Motor neuron (in vitro differentiated cells): ENCODE results near the gene ZNF385A. TPM values are rescaled to one million over a fixed set of nuclear protein-coding genes. Genes with fewer than 3 reads are reported as not detected.

Experiments used
- ATAC-seq, 8 experiments: fragments of 200-7000 bp; cut with Tn5 transposase; replicated peaks in 6 of 8; 2 replicates each; pipeline ENCODE4 v1.8.0; 2021; ENCODE audit warnings: mild to moderate bottlenecking in 8 of 8, moderate library complexity in 8 of 8
- H3K27ac ChIP-seq, 2 donors: fragments of 250-450 bp; sonication (Bioruptor Pico); 2 replicates each; pipeline ENCODE4 v1.9.0; 2021; ENCODE audit warnings: antibody characterized with exemption in 2 of 2, mild to moderate bottlenecking in 2 of 2, moderate library complexity in 1 of 2
- H3K4me1 ChIP-seq, 2 donors: fragments of 250-450 bp; sonication (Bioruptor Pico); replicated peaks in 1 of 2; 2 replicates each; pipeline ENCODE4 v1.6.1; 2021; ENCODE audit warnings: antibody characterized with exemption in 2 of 2, mild to moderate bottlenecking in 2 of 2, moderate library complexity in 1 of 2
- H3K4me3 ChIP-seq, 5 donors: fragments of 250-450 bp; sonication (Bioruptor Pico); 2 replicates each; pipeline ENCODE4 v1.9.0; 2021; ENCODE audit warnings: antibody characterized with exemption in 5 of 5, mild to moderate bottlenecking in 5 of 5, moderate library complexity in 4 of 5
- WGBS, 10 experiments: fragments of 450-650 bp; shearing (Covaris generic); methylation state at CpG; one replicate each; pipeline ENCODE4 v1.0.0; 2022; 5-methylcytosine and 5-hydroxymethylcytosine counted together
- in situ Hi-C, 9 experiments: fragments of 400-800 bp; cut with MboI; loops; one replicate each; pipeline ENCODE4 v1.15.0; 2021; ENCODE audit warnings: low sequenced_read_pairs in 9 of 9, low pct_unique_long_range_greater_than_20kb in 2 of 9; ENCODE audit not compliant: unreplicated experiment in 9 of 9
- total RNA-seq, 8 experiments: library from RNA; unstranded; fragments of 300-600 nt; gene quantifications; 2 replicates each; pipeline versions ENCODE4 v1.2.3 to v1.2.4, GENCODE V29; 2022

The ZNF385A gene
- total RNA-seq, 8 experiments from 2014 or later, result 1.3 to 8.6 (median 3.7) TPM

DNA sequence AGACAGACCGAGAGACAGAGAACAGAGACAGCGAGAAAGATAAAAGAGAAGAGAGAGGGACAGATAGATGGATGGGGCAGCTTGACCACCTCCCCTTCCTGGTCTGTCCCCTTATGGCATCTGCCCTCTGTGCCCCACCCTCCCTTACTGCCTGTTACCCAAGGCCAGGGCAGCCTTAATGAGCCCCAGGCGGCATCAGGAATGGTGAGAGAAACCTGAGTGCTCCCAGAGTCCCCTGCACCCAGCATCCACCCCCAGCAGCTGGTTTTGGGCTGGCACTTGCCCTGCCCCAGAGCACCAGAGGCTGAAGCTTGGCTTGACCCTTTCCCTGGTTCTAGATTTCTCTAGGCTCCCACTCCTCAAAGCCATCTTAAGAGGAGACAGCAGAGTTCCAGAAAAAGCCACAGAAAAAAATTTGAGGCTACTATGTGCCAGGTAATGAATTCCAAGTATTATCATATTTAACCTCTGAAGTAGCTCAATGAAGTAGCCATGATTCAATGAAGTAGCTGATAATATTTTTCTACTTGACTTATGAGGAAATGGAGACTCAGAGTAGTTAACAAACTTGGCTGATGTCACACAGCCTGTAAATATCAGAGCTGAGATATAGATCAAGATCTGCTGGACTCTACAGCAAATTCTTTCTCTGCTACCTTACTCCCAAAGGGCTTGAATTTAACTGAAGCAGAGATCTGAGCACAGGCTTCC is 2.0 kb upstream of the ZNF385A start:
- H3K27ac ChIP-seq, result no peak overlapping the region
- 69 to 100% (median 83%) methylated on average over 1 to 3 of the region's 3 CpGs; no CpG with 5 or more reads in 5 of the 10 experiments for WGBS, 10 experiments
- peaks cover 30 to 44% of the 10 kb centered on the region in 2 donors for H3K4me1 ChIP-seq
- in situ Hi-C loops, result loop anchor here in 1 of 9 experiments (25.0 kb wide), 1 partner anchor 374 kb away; the partner anchor contains the start of genes HOXC8 and HOXC9
- H3K4me3 ChIP-seq, result no peak overlapping the region
- no peak for ATAC-seq

DNA sequence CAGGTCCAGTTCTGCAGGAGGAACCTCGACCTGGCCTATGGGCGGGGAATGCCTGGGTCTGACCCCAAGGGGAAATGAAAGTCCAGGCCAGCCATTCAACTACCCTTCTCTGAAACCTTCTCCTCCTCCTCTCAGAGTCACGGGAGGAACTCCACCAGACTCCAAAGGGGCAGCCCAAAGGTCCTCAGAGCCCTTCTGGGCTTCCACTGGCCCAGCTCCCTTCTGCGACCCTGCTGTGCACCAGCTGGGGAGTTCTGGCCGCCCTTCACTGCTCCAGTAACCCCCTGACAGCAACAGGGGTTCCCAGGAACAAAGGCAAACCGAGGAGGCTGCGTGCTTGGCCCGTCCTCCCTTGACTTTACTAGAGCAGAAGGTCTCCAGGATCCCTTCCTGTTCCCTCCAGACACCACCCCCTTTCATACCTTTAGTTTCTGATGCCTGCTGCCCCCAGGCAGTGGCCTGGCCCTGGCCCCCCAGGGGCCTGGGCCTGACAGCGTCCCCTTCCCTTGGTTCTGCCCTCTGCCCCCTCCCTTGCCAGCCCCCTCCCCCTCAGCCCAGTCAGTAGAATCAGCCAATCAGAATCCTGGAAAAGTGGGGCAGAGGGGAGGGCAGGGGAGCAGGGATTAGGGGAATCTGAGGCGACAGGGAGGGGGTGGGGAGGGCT is 850 bp upstream of the ZNF385A start:
- H3K4me1 ChIP-seq, result peaks cover 27 to 36% of the 10 kb centered on the region in 2 donors
- H3K27ac ChIP-seq, result no peak overlapping the region
- ATAC-seq, result no peak
- in situ Hi-C loops, result loop anchor here in 1 of 9 experiments (25.0 kb wide), 1 partner anchor 373 kb away; the partner anchor contains the start of genes HOXC8 and HOXC9
- H3K4me3 ChIP-seq, result no peak overlapping the region
- 0 to 100% (median 80%) methylated on average over 1 to 4 of the region's 10 CpGs; no CpG with 5 or more reads in 5 of the 10 experiments for WGBS, 10 experiments

DNA sequence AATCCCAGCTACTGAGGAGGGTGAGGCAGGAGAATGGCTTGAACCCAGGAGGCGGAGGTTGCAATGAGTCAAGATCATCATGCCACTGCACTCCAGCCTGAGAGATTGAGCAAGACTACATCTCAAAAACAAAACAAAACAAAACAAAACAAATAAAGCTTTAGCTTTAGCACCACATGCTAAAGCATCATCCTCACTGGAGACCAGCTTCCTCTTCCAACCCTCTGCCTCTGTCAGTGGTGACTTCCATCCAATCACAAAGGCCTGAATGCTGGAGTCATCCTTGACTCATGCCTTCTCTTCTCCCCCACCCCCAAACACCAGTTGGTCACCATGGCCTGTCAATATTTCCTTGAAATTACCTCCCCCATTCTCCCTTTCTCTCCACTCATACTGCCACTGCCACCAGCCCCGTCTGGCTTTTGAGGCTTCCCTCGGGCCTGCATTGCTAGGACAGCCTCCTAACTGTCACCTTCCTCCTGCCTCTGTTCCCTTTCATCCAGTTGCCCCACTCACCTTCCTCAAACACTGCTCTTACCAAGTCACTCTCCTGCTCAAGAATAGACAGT is 1.4 kb downstream of the ZNF385A start:
- peak in 3 of 8 experiments; percentile 5 to 37 (median 26) for ATAC-seq
- in situ Hi-C loops, result loop anchor here in 1 of 9 experiments (25.0 kb wide), 1 partner anchor 371 kb away; the partner anchor contains the start of genes HOXC8 and HOXC9
- Histone ChIP-seq H3K27ac (no peak overlapping the region), H3K4me3 (no peak overlapping the region), H3K4me1 (peaks cover 28 to 30% of the 10 kb centered on the region in 2 donors)
- 50 to 100% (median 84%) methylated on average over 1 to 3 of the region's 3 CpGs; no CpG with 5 or more reads in 4 of the 10 experiments for WGBS, 10 experiments

DNA sequence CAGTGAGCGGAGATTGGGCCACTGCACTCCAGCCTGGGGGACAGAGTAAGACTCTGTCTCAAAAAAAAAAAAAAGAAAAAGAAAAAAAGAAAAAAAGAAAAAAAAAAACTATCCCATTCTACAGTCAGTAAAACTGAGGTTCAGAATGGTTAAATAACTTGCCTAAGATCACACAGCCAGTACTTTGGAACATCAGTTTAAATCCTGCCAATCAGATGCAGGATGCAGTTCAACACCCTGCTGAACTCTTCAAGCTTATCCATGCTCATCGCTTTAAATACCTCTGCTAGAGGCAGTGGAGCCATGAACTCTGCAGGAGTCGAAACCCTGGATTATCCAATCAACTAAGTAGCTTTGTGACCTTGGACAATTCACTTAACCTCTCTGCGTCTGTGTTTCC is 3.4 kb downstream of the ZNF385A start:
- no peak overlapping the region for H3K27ac ChIP-seq
- 87 to 100% (median 100%) methylated on average over 1 to 4 of the region's 4 CpGs for WGBS, 10 experiments
- H3K4me1 ChIP-seq, result peaks cover 20% of the 10 kb centered on the region in 2 donors
- ATAC-seq, result no peak
- in situ Hi-C loops, result loop anchor here in 1 of 9 experiments (25.0 kb wide), 1 partner anchor 369 kb away; the partner anchor contains the start of genes HOXC8 and HOXC9
- no peak overlapping the region for H3K4me3 ChIP-seq

DNA sequence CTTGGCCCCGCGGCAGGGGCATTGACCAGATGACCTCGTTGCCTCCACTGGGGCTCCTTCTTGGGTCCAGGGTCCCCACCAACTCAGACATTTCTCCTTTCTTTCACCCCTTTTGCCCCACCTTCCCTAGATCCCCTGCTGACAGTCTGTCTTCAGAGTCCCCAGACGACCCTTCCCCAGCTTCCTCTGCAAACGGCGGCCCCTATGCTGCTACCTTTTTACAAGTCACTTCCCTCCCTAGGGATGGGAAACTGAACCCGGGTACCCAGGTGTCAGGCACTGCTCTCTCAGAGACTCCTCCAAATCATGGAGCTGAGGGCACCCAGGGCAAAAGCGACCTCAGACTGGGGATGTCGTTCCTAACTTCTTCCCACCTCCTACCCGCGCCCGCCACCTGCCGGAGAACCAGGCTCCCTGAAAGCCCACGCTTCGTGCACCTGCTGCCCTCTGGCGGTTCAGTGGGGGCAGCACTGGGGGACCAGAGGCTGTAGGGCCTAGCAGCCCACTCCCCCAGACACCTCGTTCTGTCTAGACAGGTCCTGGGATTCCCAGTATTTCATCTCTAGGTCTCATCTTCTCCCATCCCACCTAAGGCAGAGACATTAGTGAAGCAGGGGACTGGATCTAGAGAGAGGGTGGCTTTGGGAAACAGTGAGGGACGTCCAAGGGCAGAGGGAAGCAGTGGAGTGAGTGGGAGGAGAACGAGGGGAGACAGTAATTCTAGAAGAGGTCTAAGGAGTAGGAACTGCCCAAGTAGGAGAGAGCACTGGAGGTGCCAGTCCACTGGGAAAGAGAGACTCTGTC is 4.9 kb downstream of the ZNF385A start:
- no peak overlapping the region for H3K27ac ChIP-seq
- in situ Hi-C loops, result loop anchor here in 1 of 9 experiments (25.0 kb wide), 1 partner anchor 367 kb away; the partner anchor contains the start of genes HOXC8 and HOXC9

DNA sequence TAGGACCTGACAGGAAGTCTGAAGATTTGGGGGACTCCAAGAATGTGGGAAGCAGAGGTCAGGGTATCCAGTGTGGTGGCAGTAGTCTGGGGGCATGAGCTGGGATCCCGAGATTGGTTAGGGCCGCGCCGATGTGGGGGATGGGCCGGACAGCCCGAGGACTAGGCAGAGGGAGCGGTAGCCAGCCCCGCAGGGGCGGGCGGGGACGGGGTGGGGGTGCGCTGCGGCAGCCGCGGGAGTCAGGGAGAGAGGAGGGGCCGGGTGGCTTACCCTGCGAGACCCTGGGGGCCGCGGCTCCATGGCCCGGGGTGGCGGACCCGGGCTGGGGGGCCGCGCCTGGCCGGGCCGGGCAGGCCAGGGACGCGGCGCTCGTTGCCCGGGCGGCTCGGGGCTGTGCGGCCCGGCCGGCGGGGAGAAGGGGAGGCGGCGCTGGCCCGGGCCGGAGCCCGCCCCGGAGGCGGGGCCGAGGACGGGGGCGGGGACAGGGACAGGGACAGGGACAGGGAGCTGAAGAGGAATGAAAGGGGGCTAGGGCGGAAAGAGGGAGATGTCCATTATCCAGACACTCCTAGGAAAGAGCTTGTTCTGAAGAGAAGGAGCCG is 5.6 kb downstream of the ZNF385A start:
- in situ Hi-C loops, result loop anchor here in 1 of 9 experiments (25.0 kb wide), 1 partner anchor 367 kb away; the partner anchor contains the start of genes HOXC8 and HOXC9
- peak; percentile 44 to 93 (median 90) for ATAC-seq
- Histone ChIP-seq H3K4me3 (peak overlapping the region; percentile 44 to 61 (median 51)), H3K27ac (no peak overlapping the region), H3K4me1 (peaks cover 9% of the 10 kb centered on the region in 2 donors)
- WGBS, 10 experiments, result no CpG with 5 or more reads among the region's 49 CpGs

More for the DNA sequence above, 4.9 kb downstream of the ZNF385A start:
- WGBS, 10 experiments, result 0 to 100% (median 33%) methylated on average over 1 to 5 of the region's 19 CpGs; no CpG with 5 or more reads in 2 of the 10 experiments
- Histone ChIP-seq H3K4me1 (peaks cover 9% of the 10 kb centered on the region in 2 donors), H3K4me3 (peak overlapping the region; percentile 44 to 61 (median 51))
- peak; percentile 18 to 84 (median 72) for ATAC-seq

DNA sequence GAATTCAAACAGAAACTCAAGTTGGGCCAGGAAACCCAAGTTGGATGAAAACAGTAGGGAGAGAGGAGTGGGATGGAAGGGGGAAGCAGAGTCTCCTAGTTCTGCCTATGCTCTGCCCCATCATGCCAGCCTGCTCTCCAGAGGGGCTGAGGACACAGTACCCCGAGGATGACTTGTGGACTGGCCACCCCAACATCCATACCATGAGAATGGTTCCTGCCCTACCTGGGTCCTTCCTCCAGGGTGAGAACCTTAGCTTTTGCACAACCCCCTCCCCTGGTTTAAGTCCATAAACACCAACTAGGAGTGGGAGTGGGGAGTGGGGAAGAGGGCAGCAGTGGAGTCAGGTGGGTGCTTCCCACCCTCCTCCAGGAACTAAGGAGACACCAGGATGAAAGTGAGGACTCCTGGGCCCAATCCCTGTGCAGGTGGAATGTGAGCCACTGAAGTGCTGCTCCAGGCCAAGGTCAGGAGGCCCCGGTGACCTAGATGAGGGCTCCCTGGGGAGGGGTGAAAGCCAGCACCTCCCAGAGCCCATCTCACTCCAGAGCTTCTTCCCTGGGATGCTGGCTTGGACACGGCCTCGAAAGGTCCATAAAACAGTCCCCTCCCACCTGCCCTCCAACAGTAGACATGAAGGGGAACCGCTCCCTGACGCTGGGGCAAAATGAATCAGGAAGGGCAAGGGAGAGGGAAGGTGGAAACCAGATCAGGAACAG is 6.6 kb downstream of the ZNF385A start:
- WGBS, 10 experiments, result no CpG with 5 or more reads among the region's 6 CpGs
- in situ Hi-C loops, result loop anchor here in 1 of 9 experiments (25.0 kb wide), 1 partner anchor 366 kb away; the partner anchor contains the start of genes HOXC8 and HOXC9
- ATAC-seq, result no peak
- Histone ChIP-seq H3K4me1 (peaks cover 9% of the 10 kb centered on the region in 2 donors), H3K27ac (no peak overlapping the region), H3K4me3 (peak overlapping the region in 3 of 5 donors; percentile 44 to 61 (median 53))

DNA sequence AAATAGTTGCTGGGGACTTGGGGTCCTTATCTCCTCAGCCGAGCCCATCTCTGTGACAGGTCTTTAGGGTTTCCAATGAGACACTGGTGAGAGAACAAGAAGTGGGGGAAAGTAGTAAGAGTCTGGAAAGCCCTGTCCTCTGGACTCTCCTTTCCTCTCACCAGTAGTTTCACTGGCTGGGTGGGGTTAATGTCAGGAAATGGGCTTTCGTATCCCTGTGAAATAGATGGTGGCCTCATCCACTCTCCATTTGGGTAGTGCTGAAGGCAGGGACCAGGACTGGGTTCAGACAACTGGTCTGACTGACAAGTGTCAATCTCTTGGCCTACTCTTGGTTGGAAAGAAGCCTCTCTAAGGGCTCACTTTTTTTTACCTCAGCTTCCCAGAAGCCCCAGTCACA is 7.5 kb downstream of the ZNF385A start:
- ATAC-seq, result peak in 2 of 8 experiments; percentile 21
- H3K4me3 ChIP-seq, result no peak overlapping the region
- in situ Hi-C loops, result loop anchor here in 1 of 9 experiments (25.0 kb wide), 1 partner anchor 365 kb away; the partner anchor contains the start of genes HOXC8 and HOXC9
- WGBS, 10 experiments, result 0 to 100% (median 100%) methylated on average over 1 to 2 of the region's 2 CpGs; no CpG with 5 or more reads in 5 of the 10 experiments
- H3K4me1 ChIP-seq, result peaks cover 9 to 10% of the 10 kb centered on the region in 2 donors
- H3K27ac ChIP-seq, result no peak overlapping the region

DNA sequence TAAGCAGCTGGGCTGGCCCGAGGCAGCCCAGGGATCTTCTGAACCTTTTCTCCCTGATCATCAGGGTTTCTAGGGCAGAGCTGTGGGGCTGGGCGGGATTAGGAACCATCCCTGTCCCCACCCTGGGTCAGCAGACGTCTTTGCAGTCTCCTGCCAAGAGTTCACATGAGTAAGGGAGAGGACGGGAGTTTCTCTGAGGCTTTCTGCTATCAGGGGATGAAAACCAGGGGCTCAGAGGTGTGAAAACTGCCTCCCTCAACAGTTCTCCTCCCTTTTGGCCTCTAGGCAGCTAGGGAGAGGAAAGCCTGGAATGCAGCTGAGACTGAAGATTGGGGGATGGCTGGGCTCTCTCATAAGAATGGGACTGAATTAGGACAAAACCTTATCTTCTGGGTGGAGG is 7.9 kb downstream of the ZNF385A start:
- Histone ChIP-seq H3K27ac (no peak overlapping the region), H3K4me3 (no peak overlapping the region), H3K4me1 (peaks cover 11 to 13% of the 10 kb centered on the region in 2 donors)
- in situ Hi-C loops, result loop anchor here in 1 of 9 experiments (25.0 kb wide), 1 partner anchor 364 kb away; the partner anchor contains the start of genes HOXC8 and HOXC9
- WGBS, 10 experiments, result 0 to 100% (median 70%) methylated on average over 1 to 2 of the region's 4 CpGs; no CpG with 5 or more reads in 4 of the 10 experiments
- peak in 2 of 8 experiments; percentile 34 to 46 for ATAC-seq

DNA sequence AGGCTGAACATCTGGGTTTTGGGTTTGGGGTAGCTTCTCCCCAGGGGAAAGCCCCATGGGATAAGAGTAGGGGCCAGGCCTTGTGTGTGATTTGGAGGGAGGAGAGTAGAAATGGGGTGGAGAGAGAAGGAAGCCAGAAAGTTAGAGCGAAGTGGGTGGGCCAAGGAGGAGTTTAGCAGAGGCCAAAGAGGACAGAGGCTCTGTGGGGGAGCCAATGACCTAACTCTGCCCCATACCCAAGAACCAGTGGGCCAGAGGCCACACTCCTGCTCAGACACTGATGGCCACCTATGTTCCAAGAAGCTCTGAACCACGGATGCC is 9.3 kb downstream of the ZNF385A start:
- WGBS, 10 experiments, result 0 to 100% (median 60%) methylated on average over 1 of the region's 2 CpGs; no CpG with 5 or more reads in 7 of the 10 experiments
- H3K4me3 ChIP-seq, result no peak overlapping the region
- in situ Hi-C loops, result loop anchor here in 1 of 9 experiments (25.0 kb wide), 1 partner anchor 363 kb away; the partner anchor contains the start of genes HOXC8 and HOXC9
- H3K4me1 ChIP-seq, result peaks cover 16 to 25% of the 10 kb centered on the region in 2 donors
- ATAC-seq, result no peak
- no peak overlapping the region for H3K27ac ChIP-seq
